Ecto neural progenitor cell (in vitro differentiated cells): ENCODE results near the gene TUSC2.

ENCODE experiments used
- DNase-seq: peaks from one replicate; pipeline ENCODE4 v3.0.0-alpha.2; 2018; ENCODE audit warnings: low spot score

The TUSC2 gene

DNA sequence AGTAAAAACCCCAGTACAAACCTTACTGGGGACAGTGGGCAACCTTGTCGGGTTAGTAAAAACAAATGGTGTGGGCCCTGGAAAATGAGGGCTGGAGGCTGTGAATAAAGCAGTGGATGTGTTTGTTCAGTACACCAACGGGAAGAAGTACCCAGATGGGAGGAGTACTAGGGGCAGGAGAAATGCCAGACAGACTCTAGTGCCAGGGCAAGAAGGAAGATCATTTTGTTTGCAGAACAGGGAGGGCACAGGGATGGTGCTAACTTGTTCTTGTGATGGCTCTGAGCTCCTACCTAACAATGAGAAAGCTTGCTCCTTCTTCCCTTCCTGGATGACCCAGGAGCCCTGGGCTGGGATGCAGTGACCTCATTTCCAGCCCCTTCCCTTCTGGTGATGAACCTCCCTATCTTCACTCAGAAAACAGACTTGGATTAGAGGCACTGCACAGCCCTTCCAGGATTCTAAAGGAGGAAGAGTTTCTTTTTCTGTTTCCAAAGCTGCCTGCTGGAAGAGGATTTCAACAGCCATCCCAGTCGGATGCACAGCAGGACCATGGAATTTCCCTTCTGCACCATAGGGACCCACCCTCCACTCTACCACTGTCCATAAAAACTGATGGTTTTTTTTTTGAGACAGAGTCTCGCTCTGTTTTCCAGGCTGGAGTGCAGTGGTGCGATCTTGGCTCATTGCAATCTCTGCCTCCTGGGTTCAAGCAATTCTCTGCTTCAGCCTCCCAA lies 6.5 kb upstream of the TUSC2 start:
- DNase-seq: no peak

DNA sequence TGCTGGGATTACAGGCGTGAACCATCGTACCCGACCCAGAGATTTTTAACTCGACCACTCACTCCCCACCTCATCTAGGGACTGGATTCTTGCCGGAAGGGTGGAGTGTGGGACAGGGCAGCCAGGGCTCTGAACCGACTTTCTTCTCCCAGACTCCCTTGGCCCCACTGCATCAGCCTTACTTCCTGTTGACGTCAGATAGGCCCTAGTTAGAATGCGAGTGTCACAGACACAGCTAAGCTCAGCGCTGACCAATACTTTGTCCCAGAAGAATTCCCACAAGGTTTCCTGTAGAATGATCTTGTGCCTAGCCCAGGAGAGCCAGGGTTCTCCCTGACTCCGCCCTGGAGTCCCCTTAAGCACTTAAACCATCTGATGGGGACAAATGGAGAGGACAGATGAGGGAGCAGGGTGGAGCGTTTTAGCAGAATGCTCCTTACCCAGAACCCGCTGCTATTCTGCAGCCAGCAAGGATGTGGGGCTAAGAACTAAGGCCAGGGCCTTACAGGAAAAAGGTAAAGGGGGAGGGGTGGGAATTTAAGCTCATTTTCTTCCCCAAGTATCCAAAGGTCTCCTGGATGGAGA lies 5.8 kb upstream of the TUSC2 start:
- DNase-seq: no peak

GRCh38 chr3:50331364-50331907 lies 3.4 kb upstream of the TUSC2 start:
- DNase-seq: no peak

DNA sequence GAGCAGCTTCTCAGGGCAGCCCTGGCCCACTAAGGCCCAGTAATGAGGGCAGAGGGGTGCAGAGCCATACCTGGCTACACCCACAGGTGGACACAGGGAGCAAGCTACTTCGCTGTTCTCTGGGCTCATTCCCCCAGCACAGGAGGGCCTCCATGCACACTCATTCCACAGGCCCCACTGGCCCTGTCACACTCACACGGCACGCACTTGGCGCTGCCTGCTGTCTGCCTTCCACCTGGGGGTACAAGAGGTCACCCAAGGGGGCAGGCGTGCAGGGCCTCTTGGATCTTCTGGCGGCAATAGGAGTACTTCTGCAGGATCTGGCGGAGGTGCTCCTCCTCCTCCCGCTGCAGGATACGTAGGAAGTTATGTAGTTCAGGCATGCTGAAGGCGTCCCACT lies 2.3 kb upstream of the TUSC2 start:
- DNase-seq: no peak

DNA sequence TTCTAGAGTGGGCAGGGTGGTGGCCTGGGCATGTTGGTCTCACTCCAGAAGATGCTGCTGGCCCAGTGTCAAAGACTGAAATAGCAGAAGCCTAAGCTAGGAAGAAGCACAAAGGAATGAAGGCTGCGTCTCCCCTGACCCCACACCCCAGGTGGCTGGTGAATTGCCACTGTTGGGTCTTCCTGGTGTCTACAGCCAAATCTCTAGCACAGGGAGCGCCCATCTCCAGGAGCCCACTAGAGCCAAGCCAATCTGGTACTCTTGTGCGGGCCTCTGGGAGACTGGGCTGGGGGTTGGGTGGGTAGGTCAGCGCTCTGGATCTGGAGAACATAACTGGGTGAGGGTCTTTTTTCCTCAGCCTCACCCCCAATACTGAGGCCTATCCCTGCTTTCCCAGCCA lies 894 bp downstream of the TUSC2 start:
- no peak for DNase-seq

DNA sequence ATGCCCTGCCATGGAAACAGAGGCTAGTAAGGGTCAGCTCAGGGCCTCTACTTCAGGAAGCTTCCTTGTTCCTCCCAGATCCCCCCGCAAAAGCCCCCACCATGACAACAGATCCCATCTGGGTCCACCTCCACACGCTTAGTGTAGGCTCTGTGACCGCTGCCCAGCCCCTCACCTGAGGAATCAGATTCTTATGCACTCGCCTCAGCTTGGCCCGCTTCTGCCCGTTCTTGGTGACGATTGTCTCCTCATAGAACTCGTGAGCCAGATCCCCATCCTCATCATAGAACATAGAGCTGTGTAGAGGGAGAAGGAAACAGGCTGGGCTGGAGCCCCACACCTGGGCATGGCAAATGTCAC lies 1.9 kb downstream of the TUSC2 start:
- no peak for DNase-seq

DNA sequence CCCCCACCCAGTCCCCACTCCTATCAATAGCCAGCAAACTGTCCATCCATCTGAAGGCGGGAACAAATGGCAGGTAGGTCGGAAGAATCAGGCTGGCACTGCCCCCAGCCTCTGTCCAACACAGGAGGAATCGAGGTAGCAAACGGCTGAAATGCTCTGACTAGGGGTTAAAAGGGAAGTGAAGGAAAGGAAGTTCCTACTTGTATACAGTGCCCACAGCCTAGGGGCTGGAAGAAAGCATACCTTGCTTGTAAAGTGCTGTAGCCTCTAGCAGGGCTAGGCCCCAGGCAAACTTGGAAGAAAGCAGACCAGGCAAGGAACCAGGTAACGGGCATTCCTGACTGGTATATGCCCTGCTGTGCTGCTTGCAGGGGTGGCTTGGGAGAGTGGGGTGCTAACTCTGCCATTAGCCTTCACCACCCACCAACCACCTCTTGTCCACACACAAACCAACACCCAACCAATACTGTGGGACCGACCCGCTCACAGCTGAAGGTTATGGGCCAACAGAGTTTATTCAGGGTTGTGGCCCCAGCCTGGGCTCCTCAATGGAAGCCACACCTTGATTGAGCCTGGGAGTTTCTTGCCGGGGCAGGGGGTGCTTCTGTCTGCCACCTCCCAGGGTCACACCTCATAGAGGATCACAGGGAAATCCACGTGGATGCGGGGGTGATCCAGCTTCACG lies 2.4 kb downstream of the TUSC2 start:
- no peak for DNase-seq

GRCh38 chr3:50325113-50325480 lies 2.9 kb downstream of the TUSC2 start:
- DNase-seq: no peak

- DNase-seq: peak; percentile 87
Observed at GRCh38 chr3:50324351-50325112, 3.5 kb downstream of the TUSC2 start.

GRCh38 chr3:50323614-50324199 lies 4.3 kb downstream of the TUSC2 start:
- no peak for DNase-seq

- no peak for DNase-seq
Observed at GRCh38 chr3:50323092-50323600, 4.9 kb downstream of the TUSC2 start.

DNA sequence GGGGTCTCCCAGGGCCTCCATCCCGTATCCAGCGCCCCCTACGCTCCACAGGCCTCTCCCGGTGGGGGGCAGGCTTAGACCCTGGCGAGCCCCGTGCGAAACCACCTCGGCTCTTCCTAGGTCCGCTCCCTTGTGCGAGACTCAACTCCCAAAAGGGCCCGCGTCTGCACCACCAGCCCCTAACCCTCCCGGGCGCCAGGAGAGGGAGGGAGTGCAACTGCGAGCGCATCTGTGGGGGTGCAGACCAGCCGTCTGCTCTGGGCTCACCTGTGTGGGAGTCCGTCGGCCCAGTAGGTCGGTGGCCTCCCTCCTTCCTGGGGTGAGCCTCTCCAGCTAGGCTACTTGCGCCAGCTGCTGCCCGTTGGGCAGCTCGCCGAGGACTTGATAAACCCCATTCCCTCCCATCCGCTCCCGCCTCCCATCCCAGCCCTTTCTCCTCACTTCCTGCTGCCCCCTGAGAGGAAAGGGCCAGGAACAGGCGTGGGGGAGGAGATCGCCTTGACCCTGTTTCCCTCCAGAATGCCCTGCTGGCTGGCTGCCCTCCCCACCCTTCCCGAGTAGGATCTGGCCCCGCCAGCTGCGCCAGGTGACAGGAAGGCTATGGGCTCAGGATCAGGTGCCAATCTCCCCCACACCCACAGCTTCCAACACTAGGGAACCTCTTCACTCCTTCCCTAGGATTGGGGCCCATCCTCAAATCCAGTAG lies 5.5 kb downstream of the TUSC2 start, which contains the start of gene HYAL2:
Gene HYAL2, minus strand, starts transcription at position 360 of the 706 bp plus-strand sequence. CDS start 2,256 bp downstream, outside the sequence.
- peak; percentile 68 for DNase-seq

GRCh38 chr3:50322115-50322385 lies 6.0 kb downstream of the TUSC2 start:
- DNase-seq: no peak

DNA sequence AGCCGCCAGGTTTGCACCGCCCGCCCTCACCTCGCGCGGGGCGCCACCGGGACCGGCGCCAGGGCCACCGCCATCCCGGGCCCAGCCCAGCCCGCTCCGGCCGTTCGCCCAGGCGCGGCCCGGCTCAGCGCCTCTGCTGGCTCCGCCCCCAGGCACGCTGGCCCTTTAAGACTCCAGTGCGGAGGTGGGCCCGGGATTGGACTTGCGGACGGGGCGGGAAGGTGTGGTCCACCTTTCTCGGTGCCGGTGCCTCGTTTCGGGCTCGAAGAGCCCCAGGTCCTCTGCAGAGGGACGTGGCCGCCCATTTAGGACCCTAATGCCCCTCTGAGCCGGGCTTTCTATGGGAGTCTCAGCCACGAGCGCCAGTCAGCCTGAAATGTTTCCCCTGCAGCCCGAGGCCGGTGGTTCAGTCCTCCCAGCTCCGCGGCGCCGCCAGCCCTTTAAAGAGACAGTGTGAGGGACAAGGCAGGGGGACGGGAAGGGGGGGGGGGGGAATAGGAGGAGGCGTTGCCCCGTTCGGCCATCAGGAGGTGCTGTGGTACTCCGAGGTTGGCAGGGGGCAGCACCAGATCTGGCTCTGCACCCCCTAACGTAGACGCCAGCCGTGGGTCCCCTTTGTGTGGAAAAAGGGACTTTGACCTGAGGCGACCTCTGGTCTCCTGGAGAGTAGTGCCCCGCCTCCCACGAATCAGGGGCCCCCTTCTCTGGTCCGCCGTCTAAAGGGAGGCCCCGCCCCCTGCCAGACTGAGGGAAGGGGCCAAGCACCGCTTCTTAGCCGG lies 6.5 kb downstream of the TUSC2 start:
- peak; percentile 95 for DNase-seq

- peak; percentile 95 for DNase-seq
Observed at GRCh38 chr3:50320853-50321335, 7.1 kb downstream of the TUSC2 start.

GRCh38 chr3:50319894-50320625 lies 8.0 kb downstream of the TUSC2 start:
- DNase-seq: no peak

DNA sequence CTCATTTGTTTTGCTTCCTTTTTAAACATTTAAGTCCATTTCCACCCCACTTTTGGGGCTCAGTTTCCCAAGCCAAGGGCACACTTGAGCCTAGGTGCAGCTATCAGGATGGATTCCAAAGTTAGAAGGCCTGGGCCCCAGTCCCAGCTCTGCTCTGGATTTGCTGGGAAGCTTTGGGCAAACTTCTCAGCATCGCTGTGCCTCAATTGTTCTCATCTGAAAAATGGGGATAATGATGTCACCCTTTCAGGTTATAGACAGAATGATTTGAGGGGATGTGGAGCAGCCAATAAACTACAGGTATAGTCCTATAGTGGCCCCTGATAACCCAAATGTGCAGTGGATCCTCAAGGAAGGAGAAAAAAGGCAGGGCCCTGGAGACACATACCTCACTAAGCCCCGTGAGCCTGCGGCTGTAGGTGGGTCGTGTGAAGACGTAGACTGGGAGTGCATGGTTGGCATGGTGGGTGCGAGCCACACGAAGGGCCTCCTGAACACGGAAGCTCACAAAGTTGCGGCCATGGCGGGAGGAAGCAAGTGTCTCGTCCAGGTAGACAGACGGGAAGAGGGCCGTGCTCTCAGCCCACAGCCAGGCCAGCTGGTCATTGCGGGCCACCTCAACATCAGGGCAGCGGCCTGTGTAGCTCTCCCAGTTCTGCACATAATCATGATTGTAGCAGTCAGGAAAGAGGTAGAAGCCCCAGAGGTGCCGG lies 8.7 kb downstream of the TUSC2 start:
- DNase-seq: no peak

GRCh38 chr3:50318615-50319014 lies 9.4 kb downstream of the TUSC2 start:
- no peak for DNase-seq

DNA sequence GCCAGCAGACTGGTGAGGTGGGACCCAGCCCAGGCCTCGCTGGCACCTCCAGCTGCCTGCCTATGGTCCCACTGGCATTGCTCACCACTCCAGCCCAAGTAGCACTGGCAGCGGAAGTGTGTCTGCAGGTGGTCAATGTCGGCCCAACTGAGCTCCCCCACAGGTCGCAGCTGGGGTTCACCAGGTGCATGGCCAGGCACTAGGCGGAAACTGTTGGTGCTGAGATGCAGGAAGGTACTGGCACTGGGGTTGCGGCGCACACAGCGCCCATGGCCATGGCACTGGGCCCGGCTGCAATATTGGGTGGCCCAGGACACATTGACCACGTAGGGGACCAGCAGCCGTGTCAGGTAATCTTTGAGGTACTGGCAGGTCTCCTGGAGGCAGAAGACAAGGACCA lies 9.9 kb downstream of the TUSC2 start:
- DNase-seq: no peak
